CD4-positive, CD25-positive, alpha-beta regulatory T cell (primary cell): ENCODE data around the gene PREX1. TPM values are rescaled to one million over a fixed set of nuclear protein-coding genes. Genes with fewer than 3 reads are reported as not detected.
A peak's percentile ranks its signal among the peaks of the same experiment; 100 is the strongest.

Experiments used
- ATAC-seq, 2 donors: fragments of 150-1000 bp; cut with Tn5 transposase; one replicate each; pipeline ENCODE4 v1.10.0; 2021; ENCODE audit warnings: low read depth in 2 of 2, moderate number of reproducible peaks in 2 of 2, moderate library complexity in 1 of 2
- DNase-seq, 3 donors: peaks; one replicate each; pipeline versions ENCODE4 v3.0.0 to v3.0.0-alpha.2; 2012 to 2022; ENCODE audit warnings: mixed read lengths in 1 of 3
- H3K27ac ChIP-seq: one replicate; pipeline ENCODE4 v1.7.0; 2013; ENCODE audit warnings: mild to moderate bottlenecking, low read length; ENCODE audit not compliant: insufficient read depth, poor library complexity, severe bottlenecking
- H3K27me3 ChIP-seq: one replicate; pipeline ENCODE4 v1.7.0; 2013; ENCODE audit warnings: low read length; ENCODE audit not compliant: control insufficient read depth, insufficient read depth
- H3K36me3 ChIP-seq: one replicate; pipeline ENCODE4 v1.7.0; 2013; ENCODE audit warnings: mild to moderate bottlenecking, low read length, moderate library complexity; ENCODE audit not compliant: control insufficient read depth, insufficient read depth
- H3K4me1 ChIP-seq: 2 replicates; pipeline ENCODE4 v1.7.0; 2013; ENCODE audit warnings: mild to moderate bottlenecking, low read length; ENCODE audit not compliant: insufficient read depth, control insufficient read depth, poor library complexity, severe bottlenecking
- H3K4me3 ChIP-seq: one replicate; pipeline ENCODE4 v1.7.0; 2013; ENCODE audit warnings: low read depth, mild to moderate bottlenecking, low read length, moderate library complexity
- H3K9me3 ChIP-seq, 2 experiments: 1 replicate in 1 of 2; 2 replicates in 1 of 2; pipeline ENCODE4 v1.7.0; 2013; ENCODE audit warnings: low read length in 2 of 2, mild to moderate bottlenecking in 1 of 2, moderate library complexity in 1 of 2; ENCODE audit not compliant: control insufficient read depth in 2 of 2
- H3K27ac Mint-ChIP-seq, 3 donors: one replicate each; pipeline ENCODE4 v1.8.0; 2020 to 2022; ENCODE audit warnings: mild to moderate bottlenecking in 3 of 3, mixed read lengths in 3 of 3, moderate library complexity in 2 of 3
- H3K27me3 Mint-ChIP-seq: one replicate; pipeline ENCODE4 v1.8.0; 2022; ENCODE audit warnings: mild to moderate bottlenecking, mixed read lengths
- H3K36me3 Mint-ChIP-seq: one replicate; pipeline ENCODE4 v1.8.0; 2020; ENCODE audit warnings: mixed read lengths
- H3K4me1 Mint-ChIP-seq, 4 donors: one replicate each; pipeline ENCODE4 v1.8.0; 2020 to 2022; ENCODE audit warnings: mixed read lengths in 4 of 4, mild to moderate bottlenecking in 1 of 4
- H3K4me3 Mint-ChIP-seq, 4 donors: one replicate each; pipeline ENCODE4 v1.8.0; 2020 to 2022; ENCODE audit warnings: mild to moderate bottlenecking in 4 of 4, mixed read lengths in 4 of 4, moderate library complexity in 3 of 4
- H3K9me3 Mint-ChIP-seq, 7 donors: one replicate each; pipeline ENCODE4 v1.8.0; 2020 to 2022; ENCODE audit warnings: mixed read lengths in 7 of 7, mild to moderate bottlenecking in 3 of 7, moderate library complexity in 2 of 7
- polyA plus RNA-seq, 4 donors: library from polyadenylated mRNA; unstranded; fragments of 300-500 nt; fragmentation: Illumina TruSeq; gene quantifications; one replicate each; pipeline ENCODE4 v1.2.3, GENCODE V29; 2021
- total RNA-seq: library from RNA; stranded (reverse); gene quantifications from one replicate; pipeline ENCODE4 v1.2.3, GENCODE V29; 2022

PREX1 gene
- total and polyA plus RNA-seq, 5 donors from 2014 or later = 40.8 to 264 (median 57.0) TPM

DNA sequence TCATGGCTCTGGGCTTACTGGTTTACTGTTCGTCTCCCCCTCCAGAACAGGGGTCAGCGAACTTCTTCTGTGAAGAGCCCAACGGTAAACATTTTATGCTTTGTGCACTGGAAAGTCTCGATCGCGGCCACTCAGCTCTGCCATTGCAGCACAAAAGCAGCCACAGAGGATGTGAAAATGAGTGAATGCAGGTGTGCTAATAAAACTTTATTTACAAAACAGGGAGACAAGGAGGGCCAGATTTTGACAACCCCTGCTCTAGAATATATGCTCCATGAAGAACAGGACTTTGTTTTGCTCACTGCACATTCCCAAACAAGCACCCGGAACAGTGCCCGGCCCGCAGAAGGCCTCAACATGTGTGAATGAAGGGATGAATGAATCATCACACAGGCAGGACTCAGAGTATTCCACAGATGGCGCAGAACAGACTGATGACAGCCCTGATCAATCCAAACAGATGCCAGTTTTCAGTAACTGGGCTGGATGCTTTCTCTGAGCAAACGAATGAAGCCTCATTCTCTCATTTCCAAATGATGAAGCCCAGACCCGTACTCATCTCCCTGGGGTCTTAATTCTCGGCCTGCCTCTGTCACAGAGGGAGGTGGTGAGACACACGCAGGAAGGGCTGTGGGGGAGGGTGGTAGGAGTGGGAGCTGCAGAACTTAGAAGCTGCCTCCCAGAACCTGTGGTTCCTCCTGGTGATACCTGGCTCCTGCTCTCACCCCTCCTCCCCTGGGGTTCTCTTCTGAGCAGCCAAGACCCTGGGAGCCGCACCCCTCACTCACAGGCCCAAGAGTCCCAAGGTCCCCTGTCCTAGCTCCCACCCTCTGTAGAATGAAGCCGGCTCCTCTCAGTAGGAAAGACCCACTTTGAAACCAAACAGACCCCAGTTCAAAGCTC is 196.4 kb downstream of the PREX1 start:
- no peaks in the 10 kb centered on the region for H3K4me1 ChIP-seq
- no peak overlapping the region for H3K4me3 Mint-ChIP-seq
- peaks cover 0 to 8% (median 8%) of the 10 kb centered on the region in 4 donors for H3K4me1 Mint-ChIP-seq
- H3K9me3 Mint-ChIP-seq = peaks cover 0 to 10% (median 0%) of the 10 kb centered on the region in 7 donors
- ATAC-seq (no peak), DNase-seq (no peak)
- peaks cover 93% of the 10 kb centered on the region for H3K36me3 ChIP-seq
- H3K27ac ChIP-seq = no peak overlapping the region
- H3K36me3 Mint-ChIP-seq = peaks cover 50% of the 10 kb centered on the region
- H3K27me3 ChIP-seq = no peaks in the 10 kb centered on the region
- H3K9me3 ChIP-seq = no peaks in the 10 kb centered on the region
- H3K27ac Mint-ChIP-seq = peak overlapping the region in 1 of 3 donors; percentile 20
- H3K4me3 ChIP-seq = no peak overlapping the region
- H3K27me3 Mint-ChIP-seq = no peaks in the 10 kb centered on the region

DNA sequence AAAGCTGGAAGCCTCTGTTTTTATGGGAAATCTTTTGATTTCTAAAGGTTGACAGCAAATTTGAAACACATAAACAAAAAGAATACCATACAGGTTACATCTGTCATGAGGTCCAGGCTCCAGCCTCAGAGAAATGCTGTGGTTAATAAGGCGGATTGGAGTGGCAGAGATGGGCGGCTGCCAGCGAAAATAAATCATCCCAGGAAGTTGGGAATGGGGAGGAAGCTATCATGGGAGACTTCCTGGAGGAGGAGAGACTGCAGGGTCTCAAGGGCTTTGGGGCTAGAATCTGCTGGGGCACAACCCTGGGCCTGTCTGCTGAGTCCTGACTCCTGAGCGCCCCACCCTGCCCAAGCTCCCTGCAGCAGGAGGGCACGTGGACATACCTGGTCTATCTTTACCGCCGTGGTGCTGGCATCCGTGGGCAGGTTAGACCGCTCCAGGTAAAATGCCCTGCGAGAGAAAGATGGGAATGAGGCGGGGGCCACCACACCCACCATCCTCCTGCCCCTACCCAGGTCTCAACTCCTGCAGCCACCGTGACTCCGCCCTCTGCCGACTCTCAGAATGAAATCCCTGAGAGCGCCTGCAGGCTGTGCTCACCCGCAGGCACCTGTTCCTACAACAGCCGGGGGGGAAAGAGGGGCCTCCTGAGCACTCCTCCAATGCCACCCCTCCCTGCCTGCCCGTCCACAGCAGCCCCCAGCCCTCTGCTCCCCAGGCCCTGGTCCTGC is 197.3 kb downstream of the PREX1 start:
- H3K27ac Mint-ChIP-seq = peak overlapping the region in 1 of 3 donors; percentile 20
- no peaks in the 10 kb centered on the region for H3K27me3 Mint-ChIP-seq
- H3K36me3 ChIP-seq = peaks cover 97% of the 10 kb centered on the region
- H3K4me3 Mint-ChIP-seq = no peak overlapping the region
- no peaks in the 10 kb centered on the region for H3K4me1 ChIP-seq
- H3K9me3 Mint-ChIP-seq = peaks cover 0 to 13% (median 0%) of the 10 kb centered on the region in 7 donors
- ATAC-seq (no peak), DNase-seq (no peak)
- peaks cover 52% of the 10 kb centered on the region for H3K36me3 Mint-ChIP-seq
- no peaks in the 10 kb centered on the region for H3K27me3 ChIP-seq
- no peaks in the 10 kb centered on the region for H3K9me3 ChIP-seq
- peaks cover 0 to 8% (median 7%) of the 10 kb centered on the region in 4 donors for H3K4me1 Mint-ChIP-seq
- H3K27ac ChIP-seq = no peak overlapping the region
- H3K4me3 ChIP-seq = no peak overlapping the region

DNA sequence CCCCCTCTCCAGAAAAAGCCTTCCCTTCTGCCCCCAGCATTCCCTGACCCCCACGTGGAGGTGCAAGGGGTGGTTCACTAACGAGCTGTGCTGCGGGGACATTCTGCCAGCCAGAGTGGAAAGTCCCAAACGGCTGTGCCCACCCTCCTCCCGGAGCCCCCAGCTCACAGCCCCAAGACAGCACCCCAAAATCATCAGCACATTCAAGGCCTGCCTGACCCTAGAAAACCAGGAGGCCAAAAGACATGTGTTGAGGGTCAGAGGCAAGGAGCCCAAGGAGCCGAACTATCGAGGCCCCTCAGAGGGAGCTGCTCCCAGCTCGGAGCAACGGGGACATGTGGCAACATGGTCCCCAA is 197.9 kb downstream of the PREX1 start:
- peaks cover 51% of the 10 kb centered on the region for H3K36me3 Mint-ChIP-seq
- Histone ChIP-seq H3K27me3 (no peaks in the 10 kb centered on the region), H3K4me1 (no peaks in the 10 kb centered on the region), H3K36me3 (peaks cover 97% of the 10 kb centered on the region), H3K27ac (no peak overlapping the region), H3K4me3 (no peak overlapping the region), H3K9me3 (no peaks in the 10 kb centered on the region)
- no peak for DNase-seq
- peaks cover 0 to 8% (median 4%) of the 10 kb centered on the region in 4 donors for H3K4me1 Mint-ChIP-seq
- ATAC-seq = no peak
- H3K27me3 Mint-ChIP-seq = no peaks in the 10 kb centered on the region
- H3K9me3 Mint-ChIP-seq = peaks cover 0 to 14% (median 0%) of the 10 kb centered on the region in 7 donors
- H3K4me3 Mint-ChIP-seq = peak overlapping the region in 1 of 4 donors; percentile 19
- H3K27ac Mint-ChIP-seq = no peak overlapping the region

DNA sequence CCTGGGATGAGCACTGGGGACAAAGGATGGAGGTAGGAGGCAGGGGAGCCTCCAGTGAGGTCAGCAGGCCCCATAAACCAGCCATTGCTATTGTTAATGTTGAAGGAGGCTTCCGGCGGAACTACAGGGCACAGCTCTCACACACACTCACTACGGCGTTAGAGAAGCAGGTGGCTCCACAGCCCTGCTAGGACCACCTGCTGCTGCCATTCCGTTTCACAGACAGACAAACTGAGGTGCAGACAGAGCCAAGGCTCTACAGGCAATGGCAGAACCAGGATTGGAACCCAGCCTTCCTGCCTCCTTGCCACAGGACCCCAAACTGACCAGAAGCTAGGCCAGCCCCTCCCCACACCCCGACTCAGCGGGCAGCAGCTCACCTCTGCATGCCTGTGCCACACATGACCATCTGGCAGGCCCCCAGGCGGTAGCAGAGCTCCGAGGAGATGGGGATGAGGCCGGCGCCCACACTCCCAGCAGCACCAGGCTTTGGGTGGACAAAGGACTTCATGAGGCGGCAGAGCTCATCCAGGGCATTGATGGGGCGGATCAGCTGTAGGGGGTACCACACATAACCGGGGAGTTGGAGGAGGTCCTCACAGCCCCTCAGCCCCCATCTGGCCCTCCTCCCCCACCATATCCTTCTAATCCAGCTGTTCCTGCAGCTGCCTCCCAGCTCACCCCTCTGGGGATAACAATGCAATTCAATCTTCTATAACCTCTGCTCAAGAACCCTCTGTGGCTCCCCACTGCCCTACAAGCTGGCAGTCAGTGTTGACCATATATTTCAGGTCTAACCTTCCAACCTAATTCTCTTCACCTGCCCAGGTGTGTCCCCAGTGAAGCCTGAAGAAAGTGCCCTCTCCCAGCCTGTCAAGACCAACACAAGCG is 198.5 kb downstream of the PREX1 start:
- Mint-ChIP-seq H3K36me3 (peaks cover 52% of the 10 kb centered on the region), H3K27ac (peak overlapping the region in 1 of 3 donors; percentile 25), H3K27me3 (no peaks in the 10 kb centered on the region), H3K4me1 (peaks cover 0 to 9% (median 4%) of the 10 kb centered on the region in 4 donors), H3K4me3 (peak overlapping the region in 1 of 4 donors; percentile 19), H3K9me3 (peaks cover 0 to 14% (median 0%) of the 10 kb centered on the region in 7 donors)
- peaks cover 96% of the 10 kb centered on the region for H3K36me3 ChIP-seq
- H3K27me3 ChIP-seq = no peaks in the 10 kb centered on the region
- ATAC-seq (no peak), DNase-seq (no peak)
- no peak overlapping the region for H3K4me3 ChIP-seq
- no peaks in the 10 kb centered on the region for H3K9me3 ChIP-seq
- H3K4me1 ChIP-seq = no peaks in the 10 kb centered on the region
- H3K27ac ChIP-seq = no peak overlapping the region

DNA sequence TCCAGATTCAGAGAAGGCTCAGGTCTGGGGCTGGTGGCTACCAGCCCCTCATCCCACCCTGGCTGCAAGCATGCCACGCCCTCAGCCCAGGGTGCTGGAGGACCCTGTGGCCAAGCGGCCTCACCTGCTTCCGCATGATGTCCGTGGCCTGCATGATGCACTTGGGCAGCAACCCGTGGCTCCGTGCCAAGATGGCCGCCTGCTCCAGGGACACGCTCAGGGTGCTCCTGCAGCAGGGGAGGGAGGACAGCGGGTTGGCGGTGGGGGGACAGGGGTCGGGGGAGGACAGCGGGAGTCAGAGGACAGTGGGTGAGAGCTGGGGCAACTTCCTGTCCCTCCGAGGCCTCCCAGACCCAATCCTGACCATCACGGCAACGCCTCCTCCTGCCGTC is 200.1 kb downstream of the PREX1 start:
- Mint-ChIP-seq H3K4me3 (no peak overlapping the region), H3K27me3 (no peaks in the 10 kb centered on the region), H3K9me3 (peaks cover 0 to 11% (median 0%) of the 10 kb centered on the region in 7 donors), H3K4me1 (peaks cover 0 to 11% (median 3%) of the 10 kb centered on the region in 4 donors), H3K27ac (no peak overlapping the region), H3K36me3 (peaks cover 41% of the 10 kb centered on the region)
- no peak overlapping the region for H3K4me3 ChIP-seq
- ATAC-seq = no peak
- H3K36me3 ChIP-seq = peaks cover 89% of the 10 kb centered on the region
- no peak overlapping the region for H3K27ac ChIP-seq
- DNase-seq = no peak
- no peaks in the 10 kb centered on the region for H3K4me1 ChIP-seq
- no peaks in the 10 kb centered on the region for H3K9me3 ChIP-seq
- no peaks in the 10 kb centered on the region for H3K27me3 ChIP-seq

DNA sequence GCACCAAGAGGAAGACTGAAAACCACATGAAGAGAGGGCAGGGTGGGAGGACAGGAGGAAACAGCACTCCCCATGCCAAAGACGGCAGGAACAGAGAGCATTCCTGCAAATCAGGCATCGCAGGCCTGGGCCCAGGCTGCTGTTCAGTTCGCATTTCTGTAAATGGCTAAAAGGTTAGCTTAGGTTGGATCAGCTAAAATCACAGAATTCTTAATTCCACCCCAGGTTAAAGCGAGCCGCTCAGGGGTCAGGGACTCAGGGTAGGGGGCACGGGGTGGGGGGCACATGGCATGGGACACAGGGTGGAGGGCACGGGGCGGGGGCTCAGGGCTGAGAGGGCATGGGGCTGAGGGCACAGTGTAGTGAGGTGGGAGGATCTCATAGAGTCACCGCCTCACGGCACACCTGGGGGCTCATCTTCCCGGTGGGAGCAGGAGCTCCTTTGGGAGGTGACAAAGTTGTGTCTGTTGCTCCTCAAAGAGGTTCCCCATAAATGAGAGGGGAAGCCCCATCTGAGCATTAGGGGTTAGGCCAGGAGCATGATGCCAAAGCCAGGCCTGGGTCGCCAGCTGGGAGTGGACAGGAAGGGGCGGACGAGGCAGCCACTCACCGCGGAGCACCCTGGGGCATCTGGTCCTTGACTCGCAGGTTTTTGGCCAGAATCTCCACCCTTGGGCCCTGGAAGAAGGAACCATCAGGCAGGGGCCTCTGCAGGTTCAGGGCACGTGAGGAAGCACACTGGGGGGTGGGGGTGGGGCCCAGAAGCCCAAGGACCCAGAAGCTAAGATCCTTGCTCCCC is 200.7 kb downstream of the PREX1 start:
- peaks cover 40% of the 10 kb centered on the region for H3K36me3 Mint-ChIP-seq
- no peaks in the 10 kb centered on the region for H3K4me1 ChIP-seq
- H3K4me3 Mint-ChIP-seq = peak overlapping the region in 2 of 4 donors; percentile 36 to 41
- peaks cover 83% of the 10 kb centered on the region for H3K36me3 ChIP-seq
- H3K4me1 Mint-ChIP-seq = peaks cover 0 to 15% (median 6%) of the 10 kb centered on the region in 4 donors
- H3K27me3 ChIP-seq = no peaks in the 10 kb centered on the region
- no peak for ATAC-seq
- H3K9me3 ChIP-seq = no peaks in the 10 kb centered on the region
- H3K27ac ChIP-seq = no peak overlapping the region
- no peak for DNase-seq
- peaks cover 0 to 10% (median 0%) of the 10 kb centered on the region in 7 donors for H3K9me3 Mint-ChIP-seq
- no peaks in the 10 kb centered on the region for H3K27me3 Mint-ChIP-seq
- no peak overlapping the region for H3K4me3 ChIP-seq
- H3K27ac Mint-ChIP-seq = peak overlapping the region; percentile 81 to 94 (median 87)
